ENCODE results near the gene ATP13A2.

Gene ATP13A2
- 34.5 to 68.8 reads per million in 2 donors for total RNA-seq

DNA sequence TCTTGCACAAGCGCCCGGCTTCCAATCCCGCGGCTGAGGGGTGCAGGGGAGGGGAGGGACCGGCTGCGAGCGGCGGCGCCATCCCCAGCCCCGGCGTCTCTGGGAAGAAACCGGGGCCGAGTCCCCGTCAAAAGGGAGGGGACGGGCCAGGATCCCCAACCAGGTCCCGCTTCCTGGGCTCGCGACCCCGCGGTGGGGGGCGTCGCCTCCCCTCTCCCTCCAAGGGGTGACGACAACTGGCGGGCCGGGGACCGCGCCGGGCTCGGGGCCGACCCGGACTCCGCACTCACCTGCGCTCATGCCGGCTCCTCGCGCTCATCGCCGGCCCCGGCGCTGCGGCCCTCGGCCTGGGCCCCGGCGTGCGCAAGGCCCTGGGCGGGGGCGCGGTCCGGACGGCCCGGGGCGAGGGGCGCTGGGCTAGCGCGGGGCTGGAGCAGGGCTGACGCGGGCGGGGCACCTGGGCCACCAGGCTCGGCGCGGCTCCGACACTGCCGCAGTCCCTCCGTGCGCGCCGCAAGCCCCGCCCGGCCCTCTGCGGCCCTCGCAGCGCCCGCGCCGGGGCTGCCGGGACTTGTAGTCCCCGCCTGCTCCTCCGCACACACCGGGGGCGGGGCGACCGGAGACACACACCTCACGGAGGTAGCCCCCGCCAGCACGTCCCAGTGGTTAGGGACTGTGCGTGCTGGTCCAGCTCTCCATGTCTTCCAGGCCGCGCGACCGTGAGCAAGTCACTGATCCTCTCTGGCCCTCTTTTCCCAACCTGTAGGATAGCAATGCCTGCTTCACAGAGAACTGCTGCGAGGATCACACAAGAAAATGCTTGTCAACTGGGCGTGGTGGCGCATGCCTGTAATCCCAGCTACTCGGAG, at the start of gene ATP13A2:
Gene ATP13A2, minus strand, starts transcription at position 490 of the 869 bp plus-strand sequence. Its CDS starts 190 bp downstream, at position 300.
- peak; percentile 75 for DNase-seq

- no peak for DNase-seq
Observed at GRCh38 chr1:17061486-17061885, 49.8 kb upstream of the ATP13A2 start.

DNA sequence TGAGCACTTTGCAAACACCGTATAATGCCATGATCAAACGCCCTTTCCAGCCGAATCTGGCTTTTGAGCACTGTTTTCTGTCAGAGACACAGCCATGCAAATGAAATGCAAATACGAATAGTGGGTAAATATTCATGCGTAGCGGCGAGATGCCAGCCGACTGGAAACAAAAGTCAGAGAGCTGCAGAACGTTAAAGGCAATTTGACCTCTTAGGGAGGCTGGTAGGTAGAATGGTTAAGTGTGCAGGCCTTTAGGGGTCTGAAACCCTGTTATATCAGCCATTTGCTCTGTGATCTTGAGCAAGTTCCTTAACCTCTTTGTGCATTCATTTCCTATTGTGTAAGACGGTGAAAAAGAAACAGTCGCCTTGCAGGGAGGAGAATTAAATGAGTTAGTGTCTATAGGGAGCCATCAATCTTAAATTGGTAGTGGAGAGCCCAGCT, 48.6 kb upstream of the ATP13A2 start:
- DNase-seq, result no peak

DNA sequence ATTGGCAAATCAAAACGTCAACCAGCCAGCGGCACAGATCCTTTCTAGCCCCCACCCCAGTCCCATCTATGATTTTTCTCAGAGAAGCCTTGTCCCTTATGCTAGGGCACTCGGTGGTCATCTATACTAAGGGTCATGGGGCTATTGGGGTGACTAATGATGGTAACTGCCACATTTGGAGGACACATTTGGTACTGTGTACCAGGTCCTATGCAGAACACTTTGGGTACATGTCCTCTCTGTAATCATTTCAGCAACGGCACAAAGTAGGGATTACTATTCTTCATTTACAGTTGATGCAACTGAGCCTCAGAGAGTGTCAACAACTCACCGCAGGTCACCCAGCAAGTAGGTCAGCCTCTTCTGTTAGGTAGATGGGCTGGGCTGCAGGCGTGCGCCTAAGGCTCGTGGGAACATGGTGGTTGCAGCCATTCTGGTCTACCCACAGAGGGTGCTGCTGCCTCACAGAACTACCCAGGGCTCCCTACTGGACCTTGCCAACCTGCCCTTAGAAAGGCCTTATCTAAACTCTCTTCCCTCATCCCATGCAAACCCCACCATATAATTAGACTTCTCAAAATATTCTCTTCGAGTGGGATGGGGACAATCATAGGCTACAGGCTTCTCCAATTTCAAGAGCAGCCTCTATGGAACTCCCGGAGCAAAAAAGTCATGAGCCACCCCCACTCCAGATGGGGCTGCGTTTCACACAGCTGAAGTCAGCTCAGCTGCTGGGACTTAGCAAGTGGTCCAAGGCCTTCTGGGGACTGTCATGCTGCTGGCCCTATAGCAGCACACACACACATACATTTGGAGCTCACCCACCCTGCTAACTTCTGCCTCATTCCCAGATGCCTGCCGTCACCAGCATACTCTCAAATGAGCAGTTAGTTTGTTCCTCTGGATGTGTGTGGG, 47.9 kb upstream of the ATP13A2 start:
- no peak for DNase-seq

- no peak for DNase-seq
Observed at GRCh38 chr1:17056551-17056950, 44.8 kb upstream of the ATP13A2 start.

DNA sequence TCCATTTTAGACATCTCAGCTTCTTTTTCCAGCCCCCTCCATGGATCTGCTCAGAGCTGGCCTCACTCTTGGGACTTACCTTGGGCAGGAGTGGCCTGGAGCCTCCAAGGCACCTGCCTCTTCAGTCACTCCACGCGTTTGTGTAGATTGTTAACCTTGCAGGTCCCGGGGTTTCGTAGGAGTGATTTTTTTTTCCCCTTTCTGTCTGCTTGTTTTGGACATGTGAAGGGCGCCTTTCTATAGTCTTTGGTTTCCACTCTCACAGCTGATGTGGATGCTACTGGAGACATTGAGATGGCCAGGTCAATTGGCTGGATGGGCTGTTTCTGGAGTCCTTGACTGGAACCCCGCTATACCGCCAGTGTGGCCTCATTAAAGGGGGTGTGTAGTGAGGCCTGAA, 44.1 kb upstream of the ATP13A2 start:
- DNase-seq, result no peak

- DNase-seq, result peak; percentile 97
Observed at GRCh38 chr1:17053685-17054410, 42.1 kb upstream of the ATP13A2 start, which contains the start of gene SDHB. Gene SDHB, minus strand, starts transcription at chr1:17054032. Its CDS starts 13 bp downstream, at chr1:17054019.

GRCh38 chr1:17053086-17053684, 41.5 kb upstream of the ATP13A2 start:
- no peak for DNase-seq

GRCh38 chr1:17052641-17053040, 40.9 kb upstream of the ATP13A2 start:
- no peak for DNase-seq

DNA sequence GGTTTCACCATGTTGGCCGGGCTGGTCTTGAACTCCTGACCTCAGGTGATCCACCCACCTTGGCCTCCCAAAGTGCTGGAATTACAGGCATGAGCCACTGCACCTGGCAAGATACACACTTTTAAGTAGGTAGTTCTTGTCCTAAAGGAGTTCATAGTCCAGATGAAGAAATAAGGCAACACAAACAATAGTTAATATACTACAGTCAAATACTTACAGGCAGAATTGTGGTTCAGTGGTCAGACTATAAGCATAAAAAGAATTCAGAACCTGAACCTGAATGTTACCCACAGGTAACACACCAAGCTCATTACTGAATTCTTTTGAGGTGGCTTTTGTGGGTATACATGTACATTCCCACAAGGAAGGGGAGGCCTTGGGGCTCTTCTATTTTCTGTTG, 40.3 kb upstream of the ATP13A2 start:
- DNase-seq, result no peak

DNA sequence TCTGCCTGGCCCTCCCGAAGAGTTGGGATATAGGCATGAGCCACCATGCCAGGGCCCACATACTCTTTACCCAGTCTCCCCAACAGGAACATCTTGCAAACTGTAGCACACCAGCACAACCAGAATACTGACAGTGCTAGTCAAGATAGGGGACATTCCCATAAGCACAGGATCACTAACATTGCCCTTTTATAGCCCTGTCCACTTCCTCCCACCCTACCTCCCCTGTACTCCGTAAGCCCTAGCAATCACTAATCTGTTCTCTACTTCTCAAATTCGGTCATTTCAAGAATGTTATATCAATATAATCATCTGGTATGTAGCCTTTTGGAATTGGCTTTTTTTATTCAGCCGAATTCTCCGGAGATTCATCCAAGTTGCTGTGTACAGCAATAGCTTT, 36.2 kb upstream of the ATP13A2 start:
- no peak for DNase-seq

DNA sequence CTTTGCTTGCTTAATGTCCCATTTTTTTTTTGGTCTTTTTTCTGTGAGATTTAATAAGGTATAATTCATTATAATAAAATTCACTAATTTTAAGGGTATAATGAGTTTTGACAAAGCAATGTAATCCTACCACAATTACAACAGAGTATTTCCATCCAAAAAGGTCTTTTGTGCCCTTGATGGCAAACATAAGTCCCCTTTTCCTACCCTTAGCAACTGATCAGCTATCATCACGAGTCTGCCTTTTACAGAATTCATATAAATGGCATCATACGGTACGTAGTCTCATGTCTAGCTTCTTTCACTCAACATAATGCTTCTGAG, 34.6 kb upstream of the ATP13A2 start:
- DNase-seq, result no peak

DNA sequence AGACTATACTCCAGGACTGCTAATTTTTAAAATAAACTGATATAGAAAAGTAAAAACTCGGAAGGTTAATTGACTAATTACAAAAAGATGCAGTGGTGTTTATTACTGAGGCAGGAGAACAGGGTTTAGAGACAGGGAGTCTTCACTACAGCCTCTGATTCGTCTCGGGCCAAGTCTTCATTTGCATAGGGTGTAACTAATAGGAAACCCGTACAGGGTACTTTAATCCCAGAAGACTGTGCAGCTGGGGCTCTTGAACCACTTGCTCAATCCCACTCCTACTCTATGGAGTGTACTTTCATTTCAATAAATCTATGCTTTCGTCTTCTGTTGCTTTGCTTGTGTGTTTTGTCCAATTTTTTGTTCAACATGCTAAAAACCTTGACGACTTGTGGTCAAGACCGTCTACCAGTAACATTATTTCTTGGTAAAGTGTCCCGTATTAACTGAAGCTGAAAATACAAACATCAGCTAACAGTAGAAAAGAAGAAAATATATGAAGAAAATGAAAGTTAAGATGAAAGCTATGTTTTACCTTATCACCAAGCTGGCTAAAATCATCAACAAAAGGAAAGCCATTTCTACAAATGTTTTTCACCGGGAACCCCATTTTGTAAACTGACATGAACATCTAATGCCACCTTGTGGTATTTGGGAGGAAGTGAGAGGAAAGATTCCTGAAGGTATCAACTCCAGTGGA, 34.1 kb upstream of the ATP13A2 start:
- DNase-seq, result no peak

- DNase-seq, result no peak
Observed at GRCh38 chr1:17045150-17045549, 33.4 kb upstream of the ATP13A2 start.

DNA sequence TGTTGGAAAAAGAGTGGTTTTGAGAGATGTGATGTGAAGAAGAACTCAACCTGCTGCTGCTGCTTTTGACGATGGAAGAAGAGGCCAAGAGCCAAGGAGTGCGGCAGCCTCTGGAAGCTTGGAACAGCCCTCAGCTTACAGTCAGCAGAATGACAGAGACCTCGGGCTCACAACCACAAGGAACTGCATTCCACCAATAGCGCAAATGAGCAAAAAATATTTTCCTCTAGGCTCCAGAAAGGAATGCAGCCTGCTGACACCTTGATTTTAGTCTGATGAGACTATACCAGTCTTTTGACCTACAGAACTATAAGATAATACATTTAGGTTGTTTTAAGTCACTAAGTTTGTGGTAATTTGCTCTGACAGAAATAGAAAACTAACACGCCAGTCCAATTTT, 31.9 kb upstream of the ATP13A2 start:
- no peak for DNase-seq

GRCh38 chr1:17040135-17040534, 28.4 kb upstream of the ATP13A2 start:
- no peak for DNase-seq

GRCh38 chr1:17039522-17039921, 27.8 kb upstream of the ATP13A2 start:
- DNase-seq, result no peak

DNA sequence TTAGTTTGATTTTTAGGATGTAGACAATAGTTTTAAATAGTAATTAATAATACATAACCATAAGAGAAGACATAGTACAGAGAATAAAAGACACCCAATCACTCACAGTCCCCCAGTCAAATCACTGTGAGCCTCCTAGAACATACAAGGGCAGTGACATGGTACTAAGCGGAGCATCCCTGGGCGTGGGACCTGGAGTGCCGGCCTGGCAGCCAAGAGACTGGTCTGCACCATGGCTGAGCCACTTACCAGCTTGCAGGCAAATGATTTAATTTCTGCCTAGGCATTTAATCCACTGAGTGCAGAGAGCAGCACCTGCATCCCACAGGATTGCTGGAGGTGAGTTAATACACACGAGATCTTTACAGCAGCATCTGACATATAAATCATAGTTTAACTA, 21.8 kb upstream of the ATP13A2 start:
- DNase-seq, result no peak

- no peak for DNase-seq
Observed at GRCh38 chr1:17032741-17033140, 21.0 kb upstream of the ATP13A2 start.

GRCh38 chr1:17031436-17031835, 19.7 kb upstream of the ATP13A2 start:
- no peak for DNase-seq

- no peak for DNase-seq
Observed at GRCh38 chr1:17030206-17030605, 18.5 kb upstream of the ATP13A2 start.

- no peak for DNase-seq
Observed at GRCh38 chr1:17028662-17029188, 17.0 kb upstream of the ATP13A2 start.
